H1 (cell line): Measurements from ENCODE around the gene PRADC1. TPM values are rescaled to one million over a fixed set of nuclear protein-coding genes. Genes with fewer than 3 reads are reported as not detected.

Experiments used
- RBBP5 ChIP-seq: IDR thresholded peaks from 2 replicates; pipeline ENCODE4 v1.7.1; 2012; ENCODE audit warnings: low read depth, mild to moderate bottlenecking, inconsistent platforms, low read length, moderate library complexity, borderline replicate concordance
- polyA plus RNA-seq, 7 experiments: library from polyadenylated mRNA; depleted of rRNA in 3 of 7; stranded (reverse) in 5 of 7; unstranded in 2 of 7; fragments of >200 nt in 5 of 7; fragments of 200-250 nt in 2 of 7; gene quantifications; 1 replicate in 5 of 7; 2 replicates in 1 of 7; 4 replicates in 1 of 7; pipeline versions ENCODE4 v1.2.1 to v1.2.3, GENCODE V29; 2011 to 2013; ENCODE audit warnings: missing spikeins in 2 of 7, mixed read lengths in 2 of 7
- total RNA-seq: library from RNA; stranded (reverse); fragmentation: NEBNext Ultra II Directional; extraction: Animal tissue kit (Norgen Biotek cat#: 25700); gene quantifications from 2 replicates; pipeline ENCODE4 v1.2.1, GENCODE V29; 2021

The PRADC1 gene
- total and polyA plus RNA-seq, 2 of the 8 experiments (the other 6 are each of a cell fraction or from before 2014, with no cell fraction given), result 8.9 to 13.1 TPM

DNA sequence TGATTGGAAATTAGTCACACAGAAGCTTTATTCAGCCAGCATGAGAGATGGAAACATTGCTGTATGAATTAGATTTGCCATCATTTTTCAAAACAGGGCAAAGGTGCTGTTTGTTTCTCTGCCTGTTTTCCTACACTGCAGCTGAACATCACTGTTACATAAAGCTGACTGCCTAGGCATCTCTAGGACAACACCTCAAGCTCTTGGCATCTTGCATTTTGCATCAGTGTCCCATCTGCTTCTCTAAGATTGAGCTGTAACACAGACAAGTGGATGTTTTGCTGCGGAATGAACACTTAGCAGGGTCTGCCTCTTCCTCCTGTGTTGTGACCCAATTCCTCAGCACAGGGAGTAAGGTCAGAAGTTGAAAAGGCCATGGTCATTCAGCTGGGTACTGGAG is 5.9 kb upstream of the PRADC1 start (continued):
- TF ChIP-seq RBBP5, result no peak
